ENCODE data around the gene KCND2.

KCND2 gene

DNA sequence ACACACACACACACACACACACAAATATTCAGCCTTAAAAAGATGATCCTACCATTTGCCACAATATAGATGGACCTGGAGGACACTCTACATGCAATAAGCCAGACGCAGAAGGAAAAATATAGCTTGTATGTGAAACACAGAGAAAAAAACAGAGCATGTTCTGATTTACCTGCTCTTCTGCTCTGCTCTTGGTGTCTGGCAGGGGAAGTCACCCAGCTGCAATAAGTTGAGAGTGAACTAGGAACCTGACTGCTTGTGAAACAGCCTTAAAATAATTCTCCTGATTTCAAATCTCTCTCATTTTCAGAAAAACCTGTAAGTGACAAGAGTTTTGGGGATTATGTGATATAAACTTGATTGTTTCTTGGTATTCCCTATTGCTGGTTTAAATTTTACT, 31.0 kb upstream of the KCND2 start:
- no peak overlapping the region for H3K9ac ChIP-seq
- no peak overlapping the region for H2AFZ ChIP-seq
- no peaks in the 10 kb centered on the region for H3K36me3 ChIP-seq (ENCODE audit: control insufficient read depth, insufficient read depth, low read length)
- no peak overlapping the region for H3K4me3 ChIP-seq (ENCODE audit: low read depth, low read length)
- H3K9me3 ChIP-seq (ENCODE audit: control insufficient read depth, low read length): no peaks in the 10 kb centered on the region
- no peak overlapping the region for H3K4me2 ChIP-seq (ENCODE audit: low read length)
- H3K79me2 ChIP-seq: no peaks in the 10 kb centered on the region
- TF ChIP-seq CTCF (IDR thresholded peaks at IDR 0.05): no peak
- no peak overlapping the region for H3K27ac ChIP-seq
- no peaks in the 10 kb centered on the region for H3K4me1 ChIP-seq
- no peaks in the 10 kb centered on the region for H3K27me3 ChIP-seq (ENCODE audit: control insufficient read depth, insufficient read depth, low read length)

DNA sequence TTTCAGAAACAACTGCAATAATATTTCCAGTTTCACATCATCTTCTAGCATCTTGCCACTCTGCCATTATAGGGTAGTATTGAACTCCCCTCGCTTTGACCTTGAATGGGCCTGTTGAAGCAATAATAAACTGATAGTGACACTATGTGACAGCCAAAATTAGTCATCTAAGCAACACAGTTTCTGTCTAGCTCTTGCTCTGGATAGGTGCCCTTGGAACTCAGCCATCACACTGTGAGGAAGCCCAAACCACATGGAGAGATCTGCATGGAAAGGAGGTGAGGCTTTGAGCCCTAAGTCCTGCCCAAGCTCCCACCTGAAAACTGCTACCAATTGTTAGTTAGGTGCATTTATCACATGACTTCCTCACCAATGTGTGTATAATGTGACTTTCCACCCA, 18.1 kb upstream of the KCND2 start:
- TF ChIP-seq CTCF (IDR thresholded peaks at IDR 0.05): no peak
- no peaks in the 10 kb centered on the region for H3K79me2 ChIP-seq
- H2AFZ ChIP-seq: no peak overlapping the region
- no peak overlapping the region for H3K27ac ChIP-seq
- no peaks in the 10 kb centered on the region for H3K27me3 ChIP-seq (ENCODE audit: control insufficient read depth, insufficient read depth, low read length)
- no peaks in the 10 kb centered on the region for H3K4me1 ChIP-seq
- no peaks in the 10 kb centered on the region for H3K9me3 ChIP-seq (ENCODE audit: control insufficient read depth, low read length)
- no peak overlapping the region for H3K4me2 ChIP-seq (ENCODE audit: low read length)
- H3K9ac ChIP-seq: no peak overlapping the region
- no peaks in the 10 kb centered on the region for H3K36me3 ChIP-seq (ENCODE audit: control insufficient read depth, insufficient read depth, low read length)
- no peak overlapping the region for H3K4me3 ChIP-seq (ENCODE audit: low read depth, low read length)

DNA sequence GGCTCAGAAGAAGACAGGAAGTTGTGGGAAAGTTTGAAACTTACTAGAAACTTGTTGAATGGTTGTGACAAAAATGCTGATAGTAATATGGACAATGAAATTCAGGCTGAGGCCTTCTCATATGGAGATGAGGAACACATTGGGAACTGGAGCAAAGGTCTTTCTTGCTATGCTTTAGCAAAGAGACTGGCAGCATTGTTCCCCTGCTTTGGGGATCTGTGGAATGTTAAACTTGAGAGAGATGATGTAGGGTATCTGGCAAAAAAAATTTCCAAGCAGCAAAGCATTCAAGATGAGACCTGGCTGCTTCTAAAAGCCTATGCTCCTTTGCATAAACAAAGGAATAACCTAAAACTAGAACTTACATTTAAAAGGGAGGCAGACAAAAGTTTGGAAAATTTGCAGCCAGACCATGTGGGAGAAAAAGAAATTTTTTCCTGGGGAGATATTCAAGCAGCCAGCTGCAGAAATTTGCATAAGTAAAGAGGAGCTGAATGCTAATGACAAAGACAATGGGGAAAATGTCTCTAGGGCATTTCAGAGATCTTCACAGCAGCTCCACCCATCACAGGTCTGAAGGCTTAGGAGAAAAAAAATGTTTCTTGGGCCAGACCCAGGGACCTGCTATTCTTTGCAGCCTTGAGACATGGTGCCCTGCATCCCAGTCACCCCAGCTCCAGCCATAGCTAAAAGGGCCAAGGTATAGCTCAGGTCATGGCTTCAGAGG, 16.5 kb upstream of the KCND2 start:
- H3K27ac ChIP-seq: no peak overlapping the region
- no peak overlapping the region for H3K9ac ChIP-seq

DNA sequence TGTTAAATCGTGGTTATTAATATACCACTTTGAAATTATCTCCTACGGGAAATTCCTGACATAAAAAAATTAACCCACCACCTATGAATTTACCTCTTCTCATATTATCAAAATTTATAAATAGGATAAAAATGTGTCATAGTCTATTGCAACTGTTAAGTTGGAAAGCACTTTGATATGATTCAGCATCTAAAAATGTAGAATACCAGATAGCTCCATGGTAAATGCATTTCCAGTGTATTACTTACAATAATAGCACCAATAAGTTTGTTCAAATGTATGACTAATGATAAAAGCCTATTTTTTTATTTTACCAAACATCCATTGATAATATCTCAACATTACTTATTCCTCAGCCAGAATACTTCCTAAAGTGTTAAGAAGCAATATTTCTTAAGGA, 13.6 kb upstream of the KCND2 start:
- Histone ChIP-seq H3K4me1 (no peaks in the 10 kb centered on the region), H2AFZ (no peak overlapping the region), H3K9me3 (ENCODE audit: control insufficient read depth, low read length) (no peaks in the 10 kb centered on the region), H3K4me3 (ENCODE audit: low read depth, low read length) (no peak overlapping the region), H3K36me3 (ENCODE audit: control insufficient read depth, insufficient read depth, low read length) (no peaks in the 10 kb centered on the region), H3K27me3 (ENCODE audit: control insufficient read depth, insufficient read depth, low read length) (no peaks in the 10 kb centered on the region), H3K79me2 (no peaks in the 10 kb centered on the region), H3K9ac (no peak overlapping the region), H3K4me2 (ENCODE audit: low read length) (no peak overlapping the region), H3K27ac (no peak overlapping the region)
- no peak for TF ChIP-seq CTCF (IDR thresholded peaks at IDR 0.05)

More for the DNA sequence above, 16.5 kb upstream of the KCND2 start:
- no peak for TF ChIP-seq CTCF (IDR thresholded peaks at IDR 0.05)
- Histone ChIP-seq H3K9me3 (ENCODE audit: control insufficient read depth, low read length) (no peaks in the 10 kb centered on the region), H3K4me1 (no peaks in the 10 kb centered on the region), H3K4me2 (ENCODE audit: low read length) (no peak overlapping the region), H3K36me3 (ENCODE audit: control insufficient read depth, insufficient read depth, low read length) (no peaks in the 10 kb centered on the region), H3K27me3 (ENCODE audit: control insufficient read depth, insufficient read depth, low read length) (no peaks in the 10 kb centered on the region), H3K79me2 (no peaks in the 10 kb centered on the region), H3K4me3 (ENCODE audit: low read depth, low read length) (no peak overlapping the region), H2AFZ (no peak overlapping the region)

- no peak overlapping the region for H3K27ac ChIP-seq
- H3K4me1 ChIP-seq: no peaks in the 10 kb centered on the region
- no peak overlapping the region for H3K9ac ChIP-seq
- H3K27me3 ChIP-seq (ENCODE audit: control insufficient read depth, insufficient read depth, low read length): no peaks in the 10 kb centered on the region
- H3K9me3 ChIP-seq (ENCODE audit: control insufficient read depth, low read length): no peaks in the 10 kb centered on the region
- no peak overlapping the region for H3K4me3 ChIP-seq (ENCODE audit: low read depth, low read length)
- H3K79me2 ChIP-seq: no peaks in the 10 kb centered on the region
- no peaks in the 10 kb centered on the region for H3K36me3 ChIP-seq (ENCODE audit: control insufficient read depth, insufficient read depth, low read length)
- no peak overlapping the region for H3K4me2 ChIP-seq (ENCODE audit: low read length)
- no peak overlapping the region for H2AFZ ChIP-seq
- no peak for TF ChIP-seq CTCF (IDR thresholded peaks at IDR 0.05)
These were observed 12.9 kb upstream of the KCND2 start for GRCh38 chr7:120260111-120260510.

Measured in parathyroid adenoma (tissue), 2 donors.